ENCODE measurements around the gene BRI3.

BRI3 gene

GRCh38 chr7:98280791-98281756 is at the start of gene BRI3:
TSS of gene BRI3 (plus strand) at chr7:98281686. CDS start at chr7:98281796, 110 bp downstream.
- no peak for TF ChIP-seq CTCF (IDR thresholded peaks at IDR 0.05; ENCODE audit: insufficient read depth, low read depth, low read length, missing control alignments)

GRCh38 chr7:98232263-98232585 is 49.3 kb upstream of the BRI3 start:
- DNase-seq (ENCODE audit: low read depth) = no peak
- H3K4me3 ChIP-seq (ENCODE audit: low read depth, low read length) = no peak overlapping the region
- no peak for TF ChIP-seq CTCF (IDR thresholded peaks at IDR 0.05; ENCODE audit: insufficient read depth, low read depth, low read length, missing control alignments)

More at GRCh38 chr7:98280791-98281756, at the start of gene BRI3:
- DNase-seq (ENCODE audit: low read depth) = peak; percentile 94
- H3K4me3 ChIP-seq (ENCODE audit: low read depth, low read length) = peak within 1 kb of the TSS; percentile 85

GRCh38 chr7:98232799-98233198 is 48.7 kb upstream of the BRI3 start:
- no peak overlapping the region for H3K4me3 ChIP-seq (ENCODE audit: low read depth, low read length)
- no peak for DNase-seq (ENCODE audit: low read depth)
- TF ChIP-seq CTCF (IDR thresholded peaks at IDR 0.05; ENCODE audit: insufficient read depth, low read depth, low read length, missing control alignments) = no peak

- H3K4me3 ChIP-seq (ENCODE audit: low read depth, low read length) = no peak overlapping the region
- no peak for DNase-seq (ENCODE audit: low read depth)
- TF ChIP-seq CTCF (IDR thresholded peaks at IDR 0.05; ENCODE audit: insufficient read depth, low read depth, low read length, missing control alignments) = no peak
Observed at GRCh38 chr7:98233219-98234070, 48.0 kb upstream of the BRI3 start.

GRCh38 chr7:98234429-98235147 is 46.9 kb upstream of the BRI3 start:
- H3K4me3 ChIP-seq (ENCODE audit: low read depth, low read length) = no peak overlapping the region
- no peak for DNase-seq (ENCODE audit: low read depth)
- TF ChIP-seq CTCF (IDR thresholded peaks at IDR 0.05; ENCODE audit: insufficient read depth, low read depth, low read length, missing control alignments) = no peak

GRCh38 chr7:98235901-98236300 is 45.6 kb upstream of the BRI3 start:
- no peak overlapping the region for H3K4me3 ChIP-seq (ENCODE audit: low read depth, low read length)
- no peak for TF ChIP-seq CTCF (IDR thresholded peaks at IDR 0.05; ENCODE audit: insufficient read depth, low read depth, low read length, missing control alignments)
- no peak for DNase-seq (ENCODE audit: low read depth)
